Esophagus squamous epithelium (tissue), 5 donors: ENCODE measurements around the gene SNRNP25. TPM values are rescaled to one million over a fixed set of nuclear protein-coding genes. Genes with fewer than 3 reads are reported as not detected.

Experiments used
- DNase-seq: peaks from one replicate; lab custom pipeline; 2025; lab: John Stamatoyannopoulos, UW
- H3K27ac ChIP-seq, 4 donors: fragments of 200-600 bp; sonication (generic); one replicate each; pipeline ENCODE4 v1.5.1; 2016 to 2019; ENCODE audit warnings: mild to moderate bottlenecking in 1 of 4
- H3K27me3 ChIP-seq, 4 donors: fragments of 200-600 bp; sonication (generic); 1 replicate in 3 of 4; 2 replicates in 1 of 4; pipeline versions ENCODE4 v1.5.1 to v1.6.0; 2017 to 2021; ENCODE audit warnings: antibody characterized with exemption in 1 of 4
- H3K36me3 ChIP-seq, 3 donors: fragments of 200-600 bp; sonication (generic); one replicate each; pipeline ENCODE4 v1.5.1; 2016 to 2019
- H3K4me1 ChIP-seq, 3 donors: fragments of 200-600 bp; sonication (generic); one replicate each; pipeline ENCODE4 v1.5.1; 2017 to 2019
- H3K4me3 ChIP-seq, 4 donors: fragments of 200-600 bp; sonication (generic); 1 replicate in 3 of 4; 2 replicates in 1 of 4; pipeline ENCODE4 v1.5.1; 2016 to 2019; ENCODE audit warnings: mild to moderate bottlenecking in 2 of 4, moderate library complexity in 1 of 4
- H3K9me3 ChIP-seq, 3 donors: fragments of 200-600 bp; sonication (generic); one replicate each; pipeline ENCODE4 v1.5.1; 2016 to 2019
- POLR2A ChIP-seq, 4 donors: fragments of 450-650 bp; IDR thresholded peaks; one replicate each; pipeline ENCODE4 v1.6.1; 2017; ENCODE audit warnings: antibody characterized with exemption in 4 of 4, mild to moderate bottlenecking in 4 of 4, moderate library complexity in 3 of 4
- WGBS, 2 donors: methylation state at CpG; one replicate each; pipeline ENCODE4 v1.1.5; 2018; 5-methylcytosine and 5-hydroxymethylcytosine counted together
- intact Hi-C: fragments of 100-400 bp; cut with DNase I; formaldehyde crosslinking; loops from one replicate; pipeline ENCODE4 v1.15.0; 2022
- total RNA-seq, 4 donors: library from RNA; depleted of rRNA; stranded (reverse); fragments of >200 nt; gene quantifications; one replicate each; pipeline ENCODE4 v1.1.0, GENCODE V29; 2016
- TF ChIP-seq, protein P1 (sequence below), 6 experiments: fragments of 450-650 bp in 4 of 6; fragments of 200-600 bp in 2 of 6; sonication (generic) in 2 of 6; IDR thresholded peaks; one replicate each; pipeline ENCODE4 v1.5.1; 2016 to 2019; ENCODE audit warnings: antibody characterized with exemption in 6 of 6, mild to moderate bottlenecking in 4 of 6, moderate library complexity in 4 of 6
- donor health status: DM: yes; HTN: yes; CAD: no.

SNRNP25 gene
- total RNA-seq, 4 donors from 2014 or later, result 12.4 to 30.0 (median 17.9) TPM

DNA sequence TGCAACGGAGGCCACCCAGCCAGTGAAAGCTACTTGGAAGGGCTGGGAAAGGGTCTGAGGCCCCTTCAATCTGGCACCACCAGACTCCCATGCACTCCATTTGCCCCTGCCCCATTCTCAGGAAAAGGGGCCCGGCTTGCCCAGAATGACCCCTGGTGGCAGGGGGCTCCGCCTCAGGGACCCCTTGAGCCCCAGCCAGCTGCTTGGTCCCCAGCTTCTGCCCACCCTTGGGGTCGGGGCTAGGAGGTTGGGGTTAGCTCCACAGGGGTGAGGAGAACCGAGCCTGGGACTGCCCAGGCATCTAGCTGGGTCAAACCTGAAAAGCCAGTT lies 17.5 kb downstream of the SNRNP25 start:
- TF ChIP-seq, protein P1, sequence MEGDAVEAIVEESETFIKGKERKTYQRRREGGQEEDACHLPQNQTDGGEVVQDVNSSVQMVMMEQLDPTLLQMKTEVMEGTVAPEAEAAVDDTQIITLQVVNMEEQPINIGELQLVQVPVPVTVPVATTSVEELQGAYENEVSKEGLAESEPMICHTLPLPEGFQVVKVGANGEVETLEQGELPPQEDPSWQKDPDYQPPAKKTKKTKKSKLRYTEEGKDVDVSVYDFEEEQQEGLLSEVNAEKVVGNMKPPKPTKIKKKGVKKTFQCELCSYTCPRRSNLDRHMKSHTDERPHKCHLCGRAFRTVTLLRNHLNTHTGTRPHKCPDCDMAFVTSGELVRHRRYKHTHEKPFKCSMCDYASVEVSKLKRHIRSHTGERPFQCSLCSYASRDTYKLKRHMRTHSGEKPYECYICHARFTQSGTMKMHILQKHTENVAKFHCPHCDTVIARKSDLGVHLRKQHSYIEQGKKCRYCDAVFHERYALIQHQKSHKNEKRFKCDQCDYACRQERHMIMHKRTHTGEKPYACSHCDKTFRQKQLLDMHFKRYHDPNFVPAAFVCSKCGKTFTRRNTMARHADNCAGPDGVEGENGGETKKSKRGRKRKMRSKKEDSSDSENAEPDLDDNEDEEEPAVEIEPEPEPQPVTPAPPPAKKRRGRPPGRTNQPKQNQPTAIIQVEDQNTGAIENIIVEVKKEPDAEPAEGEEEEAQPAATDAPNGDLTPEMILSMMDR (IDR thresholded peaks at IDR 0.05), result no peak
- TF ChIP-seq POLR2A (IDR thresholded peaks at IDR 0.05), result no peak
- no peak for DNase-seq
- Histone ChIP-seq H3K4me3 (peak overlapping the region; percentile 55 to 91 (median 81)), H3K27ac (peak overlapping the region; percentile 94 to 98 (median 96)), H3K4me1 (peaks cover 40 to 93% (median 62%) of the 10 kb centered on the region in 3 donors), H3K36me3 (no peaks in the 10 kb centered on the region), H3K27me3 (peaks cover 0 to 15% (median 0%) of the 10 kb centered on the region in 4 donors), H3K9me3 (no peaks in the 10 kb centered on the region)
- intact Hi-C loops, result no loop called here
- 0 to 57% methylated on average over 1 of the region's 5 CpGs for WGBS, 2 donors

DNA sequence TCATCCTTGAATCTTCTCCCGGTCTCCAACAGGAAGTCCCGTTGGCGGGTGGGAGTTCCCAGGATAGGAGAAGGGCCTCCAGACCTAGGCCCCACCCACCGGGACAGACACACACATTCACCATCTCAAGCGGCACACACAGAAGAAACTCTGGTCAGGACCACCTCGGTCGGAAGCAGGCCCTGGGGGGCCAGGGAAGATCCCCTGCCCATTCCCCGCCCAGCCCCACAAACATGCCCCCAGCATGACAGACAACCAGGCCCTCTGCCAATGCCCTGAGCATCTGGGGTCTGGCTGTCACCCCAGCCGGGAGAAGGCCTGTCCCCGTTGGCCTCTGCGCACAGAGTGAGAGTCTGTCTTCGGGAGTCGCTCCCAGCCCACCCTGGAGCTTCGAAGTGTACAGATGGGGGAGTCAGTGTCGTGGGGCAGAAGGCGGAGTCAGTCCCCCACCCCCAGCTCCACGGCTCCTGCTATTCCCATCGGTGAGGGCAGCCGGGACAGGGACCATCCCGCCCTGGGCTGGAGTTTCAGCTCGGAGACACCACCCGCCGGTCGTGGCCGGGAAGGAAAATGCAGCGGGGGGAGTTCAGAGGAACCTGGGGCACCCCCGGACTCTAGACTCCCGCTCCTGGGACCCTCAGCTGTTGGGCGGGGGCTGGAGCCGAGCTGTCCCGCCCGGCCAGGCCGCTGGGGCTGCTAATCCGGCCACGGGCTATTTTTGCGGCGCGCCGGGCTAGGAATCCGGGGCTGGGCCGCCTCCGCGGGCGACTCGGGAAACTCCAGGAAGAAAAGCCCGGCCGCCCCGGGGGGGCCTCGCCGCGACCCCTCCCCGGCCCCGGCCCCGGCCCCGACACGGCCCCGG lies 18.1 kb downstream of the SNRNP25 start:
- TF ChIP-seq, protein P1 (IDR thresholded peaks at IDR 0.05), result peak in 2 of 6 experiments; percentile 10 to 21
- peak in 2 of 4 donors; percentile 34 to 62 for TF ChIP-seq POLR2A (IDR thresholded peaks at IDR 0.05)
- Histone ChIP-seq H3K9me3 (no peaks in the 10 kb centered on the region), H3K27ac (peak overlapping the region; percentile 94 to 98 (median 96)), H3K4me3 (peak overlapping the region; percentile 55 to 91 (median 81)), H3K4me1 (peaks cover 46 to 93% (median 62%) of the 10 kb centered on the region in 3 donors), H3K36me3 (no peaks in the 10 kb centered on the region), H3K27me3 (peaks cover 0 to 15% (median 0%) of the 10 kb centered on the region in 4 donors)
- 5 to 13% methylated on average over 3 to 15 of the region's 57 CpGs for WGBS, 2 donors
- intact Hi-C loops, result no loop called here
- no peak for DNase-seq

GRCh38 chr16:72561-73548 lies 19.2 kb downstream of the SNRNP25 start, which contains the start of gene RHBDF1:
Gene RHBDF1, minus strand, starts transcription at chr16:72631. Its CDS starts 7,616 bp downstream, at chr16:65015.
- no peak for DNase-seq
- peaks cover 0 to 15% (median 0%) of the 10 kb centered on the region in 4 donors for H3K27me3 ChIP-seq
- peaks cover 56 to 93% (median 72%) of the 10 kb centered on the region in 3 donors for H3K4me1 ChIP-seq
- peak within 1 kb of the TSS; percentile 94 to 98 (median 96) for H3K27ac ChIP-seq
- WGBS, 2 donors, result 41 to 51% methylated on average over 12 to 16 of the region's 62 CpGs
- H3K9me3 ChIP-seq, result no peaks in the 10 kb centered on the region
- TF ChIP-seq POLR2A (IDR thresholded peaks at IDR 0.05), result peak in 2 of 4 donors; percentile 17 to 25
- TF ChIP-seq, protein P1 (IDR thresholded peaks at IDR 0.05), result no peak
- intact Hi-C loops, result no loop called here
- H3K4me3 ChIP-seq, result peak within 1 kb of the TSS; percentile 55 to 91 (median 81)
- H3K36me3 ChIP-seq, result no peaks in the 10 kb centered on the region

GRCh38 chr16:74051-74746 lies 20.6 kb downstream of the SNRNP25 start:
- Histone ChIP-seq H3K36me3 (peaks cover 0 to under 1% (median 0%) of the 10 kb centered on the region in 3 donors), H3K4me3 (no peak overlapping the region), H3K9me3 (no peaks in the 10 kb centered on the region), H3K4me1 (peaks cover 56 to 88% (median 64%) of the 10 kb centered on the region in 3 donors), H3K27ac (peak overlapping the region in 3 of 4 donors; percentile 81 to 98 (median 96)), H3K27me3 (peaks cover 0 to 15% (median 0%) of the 10 kb centered on the region in 4 donors)
- 33 to 62% methylated on average over 3 to 10 of the region's 12 CpGs for WGBS, 2 donors
- DNase-seq, result no peak
- intact Hi-C loops, result no loop called here
- no peak for TF ChIP-seq POLR2A (IDR thresholded peaks at IDR 0.05)
- TF ChIP-seq, protein P1 (IDR thresholded peaks at IDR 0.05), result no peak
